GM21390 (cell line): Measurements from ENCODE around the gene CTSH.
A peak's percentile ranks its signal among the peaks of the same experiment; 100 is the strongest.
"Not testable (repeated sequence)": the region's sequence is repeated elsewhere in the genome, so short reads cannot be mapped to it uniquely, and the experiment has no call there.

Experiments
- ATAC-seq: cut with Tn5 transposase; IDR thresholded peaks from one replicate; pipeline ENCODE4 v1.9.1; 2021; ENCODE audit not compliant: unreplicated experiment

Gene CTSH

GRCh38 chr15:78895471-78895870 lies 49.4 kb downstream of the CTSH start:
- ATAC-seq: no peak

GRCh38 chr15:78893538-78893937 lies 51.3 kb downstream of the CTSH start:
- ATAC-seq: peak; percentile 60

- ATAC-seq: no peak
These were observed 55.8 kb downstream of the CTSH start for GRCh38 chr15:78889000-78889399.

GRCh38 chr15:78881681-78882080 lies 63.2 kb downstream of the CTSH start:
- no peak for ATAC-seq

GRCh38 chr15:78880813-78881212 lies 64.0 kb downstream of the CTSH start:
- ATAC-seq: no peak

- no peak for ATAC-seq
These were observed 64.7 kb downstream of the CTSH start for GRCh38 chr15:78880242-78880533.

GRCh38 chr15:78879517-78880241 lies 65.2 kb downstream of the CTSH start:
- no peak for ATAC-seq

GRCh38 chr15:78878356-78878755 lies 66.5 kb downstream of the CTSH start:
- ATAC-seq: no peak

GRCh38 chr15:78876954-78877353 lies 67.9 kb downstream of the CTSH start:
- not testable (repeated sequence) for ATAC-seq

- ATAC-seq: no peak
These were observed 69.5 kb downstream of the CTSH start for GRCh38 chr15:78875107-78875914.

- ATAC-seq: no peak
These were observed 70.8 kb downstream of the CTSH start for GRCh38 chr15:78873793-78874765.

GRCh38 chr15:78872972-78873792 lies 71.7 kb downstream of the CTSH start:
- ATAC-seq: peak; percentile 63

GRCh38 chr15:78872155-78872971 lies 72.5 kb downstream of the CTSH start, which contains the start of gene MORF4L1:
Gene MORF4L1, plus strand, starts transcription at chr15:78872890. Its CDS starts 128 bp downstream, at chr15:78873018.
- peak; percentile 78 for ATAC-seq

GRCh38 chr15:78871483-78872127 lies 73.2 kb downstream of the CTSH start:
- ATAC-seq: not testable (repeated sequence)
